Measurements from ENCODE around the gene NRXN2.

GRCh38 chr11:64610596-64610995 lies 112.4 kb downstream of the NRXN2 start:
- TF ChIP-seq POLR2A (IDR thresholded peaks at IDR 0.05; ENCODE audit: extremely low read depth, insufficient read length), result no peak
- TF ChIP-seq CTCF (IDR thresholded peaks at IDR 0.05; ENCODE audit: low read depth, low read length), result no peak
- TF ChIP-seq MYC (IDR thresholded peaks at IDR 0.05; ENCODE audit: low read depth, low read length), result no peak
- no peak for TF ChIP-seq MAX (IDR thresholded peaks at IDR 0.05; ENCODE audit: low read depth, low read length)
